KG1 (cell line): ENCODE data around the gene ZNRD2.

Source experiments
- DNase-seq: peaks from one replicate; lab custom pipeline; 2025; lab: John Stamatoyannopoulos, UW

Gene ZNRD2

DNA sequence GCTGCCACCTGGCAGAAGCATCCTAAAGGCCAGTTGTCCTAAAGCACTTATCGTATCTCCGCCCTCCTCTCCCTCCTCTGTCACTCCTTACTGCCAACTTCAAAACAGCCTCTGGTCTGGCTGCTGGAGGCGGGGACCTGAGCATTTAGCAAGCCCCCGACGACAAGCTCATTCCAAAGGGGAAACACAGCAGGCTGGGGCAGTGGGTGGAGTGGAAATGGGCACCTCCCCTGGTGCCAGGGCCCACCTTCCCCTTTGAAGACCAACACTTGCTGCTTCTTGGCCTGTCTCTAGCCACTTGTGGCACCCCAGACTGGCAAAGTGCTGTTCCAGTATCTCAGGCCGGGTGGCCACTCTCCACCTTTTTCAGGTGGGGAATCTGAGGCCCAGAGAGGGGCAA is 40.1 kb downstream of the ZNRD2 start:
- no peak for DNase-seq

DNA sequence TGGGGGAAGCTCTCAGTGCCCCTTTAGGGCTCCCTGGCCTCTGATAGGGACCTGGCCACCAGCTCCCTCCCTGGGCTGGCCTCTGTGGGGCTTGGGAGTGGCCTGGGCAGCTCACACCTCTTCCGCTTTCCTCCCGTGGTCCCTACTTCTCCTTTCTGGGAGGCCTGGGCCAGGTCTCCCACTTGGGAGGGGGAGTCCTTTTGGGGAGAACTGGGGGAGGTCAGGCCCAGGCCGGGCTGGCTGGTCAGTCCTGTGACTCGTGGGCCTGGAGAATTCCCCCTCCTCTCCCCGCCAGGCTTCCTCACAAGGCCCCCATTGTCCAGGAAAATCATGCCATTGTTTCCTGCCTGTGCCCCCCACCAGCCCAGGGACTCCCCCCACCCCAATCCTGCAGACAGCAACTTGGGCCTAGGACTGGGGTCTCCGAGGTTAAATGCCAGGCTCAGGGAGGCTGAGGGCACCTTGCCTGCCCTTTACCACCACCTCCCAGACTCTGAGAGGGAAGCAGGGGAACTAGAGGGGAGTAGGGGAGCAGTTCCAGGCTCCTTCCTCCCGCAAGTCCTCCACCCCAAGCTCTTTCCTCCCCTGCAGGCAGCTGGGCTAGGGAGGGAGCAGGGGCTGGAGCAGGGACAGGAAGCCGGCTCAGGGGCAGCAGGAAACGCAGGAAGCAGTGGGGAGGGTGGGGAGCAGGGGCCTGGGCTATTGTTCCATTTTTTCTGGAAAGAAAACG is 40.9 kb downstream of the ZNRD2 start:
- DNase-seq: no peak

DNA sequence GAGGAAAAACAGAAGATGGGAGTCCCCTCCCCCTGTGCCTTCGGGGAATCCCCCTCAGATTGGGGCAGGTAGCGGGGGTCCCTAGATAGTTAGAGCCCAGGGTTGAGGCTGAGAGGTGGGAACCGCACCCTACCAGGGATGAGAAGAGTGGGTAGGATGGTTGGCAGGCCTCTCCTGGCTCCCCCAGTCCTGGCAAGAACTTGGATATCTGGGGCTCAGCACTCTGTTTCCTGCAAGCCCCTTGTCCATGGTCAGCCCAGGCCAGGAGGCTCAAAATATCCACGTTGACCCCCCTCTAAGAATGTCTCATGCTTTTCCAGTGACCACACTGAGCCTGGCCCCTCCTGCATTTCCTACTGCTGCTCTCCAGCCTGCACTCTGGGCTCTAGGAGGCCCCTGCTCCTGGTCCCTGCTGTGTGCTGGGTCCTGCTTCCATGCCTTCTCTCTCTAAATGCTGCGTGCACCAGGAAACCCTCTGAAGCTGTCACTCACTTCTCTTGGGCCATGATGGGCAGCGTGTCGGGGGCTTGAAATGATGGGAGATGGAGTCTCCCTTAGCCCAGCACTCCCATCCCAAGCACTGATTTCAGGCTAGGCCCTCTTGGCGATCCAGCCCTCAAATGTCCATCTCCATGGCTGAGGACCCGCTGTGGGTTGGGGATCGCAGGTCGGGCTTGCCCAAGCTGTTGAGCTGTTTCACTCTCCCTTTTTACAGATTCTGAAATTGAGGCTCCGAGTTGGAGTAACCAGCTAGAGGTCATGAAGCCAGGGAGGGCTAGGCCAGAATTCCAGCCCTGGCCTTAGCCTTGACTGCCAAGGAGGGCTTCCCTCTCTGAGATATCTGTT is 41.7 kb downstream of the ZNRD2 start:
- DNase-seq: no peak

GRCh38 chr11:65612691-65613090 is 42.4 kb downstream of the ZNRD2 start:
- DNase-seq: no peak

GRCh38 chr11:65613091-65613928 is 43.0 kb downstream of the ZNRD2 start:
- DNase-seq: peak; percentile 22

DNA sequence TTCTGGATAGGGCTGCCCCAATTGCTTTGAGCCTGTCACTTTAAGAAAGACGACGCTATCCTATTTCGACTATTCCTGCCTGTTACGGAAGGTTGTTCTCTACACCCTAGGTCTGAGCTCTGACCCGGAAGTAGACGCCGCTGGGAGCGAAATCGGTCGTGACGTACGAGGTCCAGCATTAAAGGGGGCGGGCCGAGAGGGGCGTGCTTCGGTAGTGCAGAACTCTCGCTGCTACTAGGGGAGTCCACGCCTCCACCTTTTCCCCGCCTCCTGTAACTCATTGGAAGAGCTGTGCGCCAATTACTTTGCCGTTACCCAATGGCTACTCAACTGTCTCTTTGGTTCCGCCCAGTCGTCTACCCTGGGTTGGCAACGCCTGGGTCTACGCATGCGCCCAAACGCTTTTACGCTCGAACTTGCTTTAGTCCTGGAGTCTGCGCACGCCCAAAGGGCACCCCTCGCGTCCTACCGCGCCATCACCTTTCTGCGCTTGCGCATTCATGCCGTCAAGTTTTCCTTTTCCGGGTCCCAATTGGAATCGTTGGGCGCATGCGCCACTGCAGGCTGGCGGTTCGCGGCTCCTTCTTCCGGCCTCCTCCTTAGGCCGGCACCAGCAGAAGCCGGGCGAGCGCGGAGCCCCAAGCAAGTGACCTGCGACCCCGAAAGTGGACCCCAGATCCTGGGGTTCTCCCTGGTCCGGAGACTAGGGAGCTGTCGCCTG is 45.1 kb downstream of the ZNRD2 start, which contains the start of gene PCNX3:
Gene PCNX3, plus strand, starts transcription at position 548 of the 721 bp plus-strand sequence. CDS start 536 bp downstream, outside the sequence.
- DNase-seq: peak; percentile 100

DNA sequence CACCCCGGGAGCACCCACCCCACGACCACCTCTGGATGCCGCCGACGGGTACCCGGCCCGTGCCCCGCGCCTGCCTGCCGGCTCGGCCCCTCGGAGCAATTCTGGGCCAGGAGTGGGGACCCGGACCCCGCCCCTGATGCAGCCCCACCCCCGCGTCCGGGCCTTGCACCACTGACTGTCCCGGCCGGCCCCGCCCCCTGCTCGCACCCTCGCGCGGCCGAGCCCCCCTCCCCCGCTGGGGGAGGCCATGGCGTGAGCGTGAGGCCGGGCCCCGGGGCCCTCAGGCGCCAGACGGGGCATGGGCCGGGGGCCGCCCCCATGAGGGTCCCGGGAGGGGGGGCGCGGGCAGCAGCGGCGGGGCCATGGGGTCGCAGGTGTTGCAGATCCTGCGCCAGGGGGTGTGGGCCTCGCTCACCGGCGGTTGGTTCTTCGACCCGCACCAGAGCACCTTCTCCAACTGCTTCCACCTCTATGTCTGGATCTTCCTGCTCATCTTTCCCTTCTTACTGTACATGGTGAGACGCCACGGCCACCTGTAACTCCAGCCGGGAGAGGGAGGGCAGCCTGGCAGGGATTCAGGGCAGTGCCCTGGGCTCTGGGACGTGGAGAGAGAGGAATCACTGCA is 45.8 kb downstream of the ZNRD2 start:
- no peak for DNase-seq

GRCh38 chr11:65616575-65617001 is 46.3 kb downstream of the ZNRD2 start:
- no peak for DNase-seq

- DNase-seq: no peak
These were observed 47.0 kb downstream of the ZNRD2 start for GRCh38 chr11:65617136-65617850.

DNA sequence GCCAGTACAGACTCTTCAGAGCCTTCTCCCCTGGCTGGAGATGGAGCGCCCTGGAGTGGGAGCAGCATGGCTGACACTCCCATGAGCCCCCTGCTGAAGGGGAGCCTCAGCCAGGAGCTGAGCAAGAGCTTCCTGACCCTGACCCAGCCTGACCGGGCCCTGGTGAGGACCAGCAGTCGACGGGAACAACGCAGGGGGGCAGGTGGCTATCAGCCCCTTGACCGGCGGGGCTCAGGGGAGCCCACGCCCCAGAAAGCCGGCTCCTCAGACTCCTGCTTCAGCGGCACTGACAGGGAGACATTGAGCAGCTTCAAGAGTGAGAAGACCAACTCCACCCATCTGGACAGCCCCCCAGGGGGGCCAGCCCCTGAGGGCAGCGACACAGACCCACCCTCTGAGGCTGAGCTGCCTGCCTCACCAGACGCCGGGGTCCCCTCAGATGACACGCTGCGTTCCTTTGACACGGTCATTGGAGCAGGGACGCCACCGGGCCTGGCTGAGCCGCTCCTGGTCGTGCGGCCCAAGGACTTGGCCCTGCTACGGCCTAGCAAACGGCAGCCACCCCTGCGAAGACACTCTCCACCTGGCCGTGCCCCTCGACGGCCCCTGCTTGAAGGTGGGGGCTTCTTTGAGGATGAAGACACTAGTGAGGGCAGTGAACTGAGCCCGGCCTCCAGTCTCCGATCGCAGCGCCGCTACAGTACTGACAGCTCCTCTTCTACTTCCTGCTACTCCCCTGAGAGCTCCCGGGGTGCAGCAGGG is 47.9 kb downstream of the ZNRD2 start:
- DNase-seq: no peak

DNA sequence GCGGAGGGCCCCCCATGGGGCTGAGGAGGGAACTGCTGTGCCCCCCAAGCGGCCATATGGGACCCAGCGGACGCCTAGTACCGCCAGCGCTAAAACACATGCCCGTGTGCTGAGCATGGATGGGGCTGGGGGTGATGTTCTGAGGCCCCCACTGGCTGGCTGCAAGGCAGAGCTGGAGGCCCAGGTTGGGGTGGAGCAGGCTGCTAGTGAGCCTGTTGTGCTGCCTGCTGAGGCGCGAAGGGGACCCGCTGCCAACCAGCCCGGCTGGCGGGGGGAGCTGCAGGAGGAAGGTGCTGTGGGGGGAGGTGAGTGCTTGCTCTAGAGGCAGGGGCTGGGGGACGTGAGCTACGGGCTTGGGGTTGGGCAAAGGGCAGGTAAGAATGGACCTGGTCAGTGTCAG is 48.5 kb downstream of the ZNRD2 start:
- no peak for DNase-seq

DNA sequence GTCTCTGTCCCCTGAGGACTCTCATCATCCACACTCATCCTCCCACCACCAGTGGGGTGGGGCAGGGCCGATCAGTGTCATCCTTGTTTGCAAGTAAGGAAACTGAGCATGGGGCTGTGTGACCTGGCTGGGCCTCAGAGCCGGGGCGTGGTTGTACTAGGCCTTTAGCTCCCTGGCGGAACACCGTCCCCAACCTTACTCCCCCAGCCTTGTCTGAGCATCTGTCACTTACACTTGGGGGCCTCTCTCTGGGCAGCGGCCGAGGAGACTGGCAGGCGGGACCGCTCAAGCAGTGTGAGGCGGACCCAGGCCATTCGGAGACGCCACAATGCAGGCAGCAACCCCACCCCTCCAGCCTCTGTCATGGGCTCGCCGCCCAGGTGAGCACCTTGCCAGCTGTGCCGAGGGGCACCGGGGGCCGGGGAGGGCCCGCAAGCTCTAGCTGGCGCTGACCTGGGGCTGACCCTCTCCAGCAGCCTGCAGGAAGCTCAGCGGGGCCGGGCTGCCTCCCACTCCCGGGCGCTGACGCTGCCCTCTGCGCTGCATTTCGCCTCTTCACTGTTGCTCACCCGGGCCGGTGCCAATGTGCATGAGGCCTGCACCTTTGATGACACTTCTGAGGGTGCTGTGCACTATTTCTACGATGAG is 49.1 kb downstream of the ZNRD2 start:
- no peak for DNase-seq

DNA sequence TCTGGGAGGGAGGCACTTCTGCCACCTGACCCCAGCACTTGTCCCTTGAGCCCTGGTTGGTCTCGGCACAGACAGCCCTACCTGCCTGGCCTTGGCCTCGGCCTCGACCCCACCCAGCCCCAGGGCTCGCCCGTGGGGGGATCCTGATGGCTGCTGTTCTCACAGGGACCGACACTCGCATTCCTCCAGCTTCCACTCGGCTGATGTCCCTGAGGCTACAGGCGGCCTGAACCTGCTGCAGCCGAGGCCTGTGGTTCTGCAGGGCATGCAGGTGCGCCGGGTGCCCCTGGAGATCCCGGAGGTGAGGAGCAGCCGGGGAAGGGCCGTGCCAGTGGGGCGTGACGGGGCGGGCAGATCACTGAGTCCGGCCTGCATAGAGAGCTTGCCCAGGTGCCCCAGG is 50.4 kb downstream of the ZNRD2 start:
- DNase-seq: no peak

GRCh38 chr11:65621460-65621859 is 51.2 kb downstream of the ZNRD2 start:
- DNase-seq: no peak
